ENCODE measurements around the gene MNAT1.

Gene MNAT1

GRCh38 chr14:60974090-60974651 lies 239.6 kb downstream of the MNAT1 start:
- no peak for DNase-seq (ENCODE audit: low read depth)
- no peak overlapping the region for H3K4me3 ChIP-seq (ENCODE audit: low read depth, low read length)
- TF ChIP-seq CTCF (IDR thresholded peaks at IDR 0.05; ENCODE audit: low read depth, low read length, missing control alignments): no peak

GRCh38 chr14:60975551-60975950 lies 241.0 kb downstream of the MNAT1 start:
- no peak for TF ChIP-seq CTCF (IDR thresholded peaks at IDR 0.05; ENCODE audit: low read depth, low read length, missing control alignments)
- no peak for DNase-seq (ENCODE audit: low read depth)
- no peak overlapping the region for H3K4me3 ChIP-seq (ENCODE audit: low read depth, low read length)

GRCh38 chr14:60977847-60978246 lies 243.3 kb downstream of the MNAT1 start:
- no peak for TF ChIP-seq CTCF (IDR thresholded peaks at IDR 0.05; ENCODE audit: low read depth, low read length, missing control alignments)
- H3K4me3 ChIP-seq (ENCODE audit: low read depth, low read length): no peak overlapping the region
- DNase-seq (ENCODE audit: low read depth): no peak

GRCh38 chr14:60980811-60981632 lies 246.5 kb downstream of the MNAT1 start, which contains the start of the genes SLC38A6 and TRMT5:
Gene SLC38A6, plus strand, starts transcription at chr14:60981245. Its CDS starts 33 bp downstream, at chr14:60981278.
Gene TRMT5, minus strand, starts transcription at chr14:60981079. Its CDS starts 106 bp downstream, at chr14:60980973.
- peak; percentile 53 for DNase-seq (ENCODE audit: low read depth)
- H3K4me3 ChIP-seq (ENCODE audit: low read depth, low read length): peak within 1 kb of the TSS; percentile 89
- no peak for TF ChIP-seq CTCF (IDR thresholded peaks at IDR 0.05; ENCODE audit: low read depth, low read length, missing control alignments)

- no peak for TF ChIP-seq CTCF (IDR thresholded peaks at IDR 0.05; ENCODE audit: low read depth, low read length, missing control alignments)
- no peak for DNase-seq (ENCODE audit: low read depth)
- peak overlapping the region; percentile 89 for H3K4me3 ChIP-seq (ENCODE audit: low read depth, low read length)
Observed at GRCh38 chr14:60981633-60982455, 247.3 kb downstream of the MNAT1 start.

- no peak for TF ChIP-seq CTCF (IDR thresholded peaks at IDR 0.05; ENCODE audit: low read depth, low read length, missing control alignments)
Observed at GRCh38 chr14:60984196-60984595, 249.6 kb downstream of the MNAT1 start.

More at GRCh38 chr14:60984196-60984595, 249.6 kb downstream of the MNAT1 start:
- no peak overlapping the region for H3K4me3 ChIP-seq (ENCODE audit: low read depth, low read length)
- no peak for DNase-seq (ENCODE audit: low read depth)
